HepG2 (cell line): ENCODE data around the gene CLDN9. TPM values are rescaled to one million over a fixed set of nuclear protein-coding genes. Genes with fewer than 3 reads are reported as not detected.

Source experiments
- ARNTL ChIP-seq: sonication (generic); formaldehyde crosslinking; IDR thresholded peaks from 2 replicates; pipeline ENCODE4 v1.4.0; 2020; ENCODE audit warnings: mild to moderate bottlenecking, missing genetic modification reagents
- ATM ChIP-seq: fragments of 450-650 bp; IDR thresholded peaks from 2 replicates; pipeline ENCODE4 v1.7.1; 2017; ENCODE audit warnings: mild to moderate bottlenecking, borderline replicate concordance
- FOSL2 ChIP-seq: sonication (generic); formaldehyde crosslinking; IDR thresholded peaks from 2 replicates; pipeline ENCODE4 v1.4.0; 2020; ENCODE audit warnings: missing genetic modification reagents
- FOXK1 ChIP-seq: sonication (generic); formaldehyde crosslinking; IDR thresholded peaks from 2 replicates; pipeline ENCODE4 v1.4.0; 2020; ENCODE audit warnings: low read depth, missing genetic modification reagents, borderline replicate concordance
- GLMP ChIP-seq: sonication (generic); formaldehyde crosslinking; IDR thresholded peaks from 2 replicates; pipeline ENCODE4 v1.9.0; 2021; ENCODE audit warnings: missing genetic modification reagents, mild to moderate bottlenecking, borderline replicate concordance
- HIVEP1 ChIP-seq: sonication (generic); formaldehyde crosslinking; IDR thresholded peaks from 2 replicates; pipeline ENCODE4 v1.4.0; 2020; ENCODE audit warnings: mild to moderate bottlenecking, missing genetic modification reagents
- NAIF1 ChIP-seq: sonication (generic); formaldehyde crosslinking; IDR thresholded peaks from 2 replicates; pipeline ENCODE4 v1.5.0; 2020; ENCODE audit warnings: mild to moderate bottlenecking, missing genetic modification reagents, borderline replicate concordance
- NR2F1 ChIP-seq, 2 experiments: fragments of 450-650 bp in 1 of 2; formaldehyde crosslinking in 1 of 2; IDR thresholded peaks; 2 replicates each; pipeline versions ENCODE4 v1.5.0 to v1.6.1; 2016 to 2020; ENCODE audit warnings: mild to moderate bottlenecking in 1 of 2, missing compliant biosample characterization in 1 of 2, missing genetic modification reagents in 1 of 2, moderate library complexity in 1 of 2
- TBX2 ChIP-seq: sonication (generic); formaldehyde crosslinking; IDR thresholded peaks from 2 replicates; pipeline ENCODE4 v1.5.0; 2020; ENCODE audit warnings: missing genetic modification reagents, mild to moderate bottlenecking, borderline replicate concordance
- WIZ ChIP-seq: sonication (generic); formaldehyde crosslinking; IDR thresholded peaks from 2 replicates; pipeline ENCODE4 v1.5.1; 2020; ENCODE audit warnings: mild to moderate bottlenecking, missing genetic modification reagents
- ZBTB4 ChIP-seq: sonication (generic); formaldehyde crosslinking; IDR thresholded peaks from 2 replicates; pipeline ENCODE4 v1.4.0; 2020; ENCODE audit warnings: missing genetic modification reagents, mild to moderate bottlenecking, borderline replicate concordance
- ZNF225 ChIP-seq: sonication (generic); formaldehyde crosslinking; IDR thresholded peaks from 2 replicates; pipeline ENCODE4 v1.4.0; 2020; ENCODE audit warnings: mild to moderate bottlenecking, missing genetic modification reagents
- ZNF318 ChIP-seq: sonication (generic); formaldehyde crosslinking; IDR thresholded peaks from 2 replicates; pipeline ENCODE4 v1.4.0; 2020; ENCODE audit warnings: mild to moderate bottlenecking, missing genetic modification reagents
- ZNF570 ChIP-seq: sonication (generic); formaldehyde crosslinking; IDR thresholded peaks from 2 replicates; pipeline ENCODE4 v1.4.0; 2020; ENCODE audit warnings: mild to moderate bottlenecking, missing genetic modification reagents, borderline replicate concordance
- ZNF740 ChIP-seq: sonication (generic); formaldehyde crosslinking; IDR thresholded peaks from 2 replicates; pipeline ENCODE4 v1.4.0; 2020; ENCODE audit warnings: missing genetic modification reagents
- polyA plus RNA-seq, 8 experiments: library from polyadenylated mRNA; depleted of rRNA in 3 of 8; stranded (reverse) in 7 of 8; unstranded in 1 of 8; fragments of >200 nt; fragmentation: Illumina TruSeq in 4 of 8; extraction: Trizol in 4 of 8; gene quantifications; 2 replicates each; pipeline versions ENCODE4 v1.2.1 to v1.2.3, GENCODE V29; 2011 to 2016; ENCODE audit warnings: low read depth in 4 of 8, missing spikeins in 1 of 8, mixed read lengths in 1 of 8; ENCODE audit not compliant: insufficient read depth in 1 of 8
- total RNA-seq, 5 experiments: library from RNA; depleted of rRNA; stranded (reverse); fragments of >200 nt; fragmentation: Illumina TruSeq; extraction: Trizol; gene quantifications; 2 replicates each; pipeline ENCODE4 v1.2.3, GENCODE V29; 2016; ENCODE audit warnings: low read depth in 1 of 5

CLDN9 gene
- total and polyA plus RNA-seq, 2 of the 13 experiments (the other 11 are each of a cell fraction or from before 2014, with no cell fraction given): 0.15 to 0.26 TPM

- TF ChIP-seq GLMP (CRISPR knock-in tag) (no peak; the same call in 1 of the 2 replicates), HIVEP1 (CRISPR knock-in tag) (peak; percentile 91), ZNF225 (CRISPR knock-in tag) (peak; percentile 95; the same call in 1 of the 2 replicates), ZNF740 (peak; percentile 41; the same call in 1 of the 2 replicates), TBX2 (peak; percentile 95), NR2F1 (CRISPR knock-in tag; IDR thresholded peaks at IDR 0.05) (0 out of 4 replicates have a peak, but pooled peaks of 1 of the 2 experiments have one; percentile 21), WIZ (CRISPR knock-in tag) (peak; percentile 99), FOSL2 (peak; percentile 58), ZBTB4 (CRISPR knock-in tag) (peak; percentile 98), FOXK1 (CRISPR knock-in tag) (peak; percentile 67; the same call in 1 of the 2 replicates), ZNF570 (peak; percentile 83; the same call in 1 of the 2 replicates), NAIF1 (peak; percentile 75; the same call in 1 of the 2 replicates), ZNF318 (CRISPR knock-in tag) (no peak), ATM (no peak), ARNTL (peak; percentile 91)
These were observed 43.8 kb upstream of the CLDN9 start, which contains the start of gene PAQR4 (continued) for GRCh38 chr16:2968738-2969544.
